Measurements from ENCODE around the gene CYB561.

Gene CYB561

GRCh38 chr17:63418540-63418939, 27.6 kb downstream of the CYB561 start:
- ChIA-PET CTCF (interaction anchor here (1.1 kb wide), 1 partner anchor 12 kb away, joined by 5 read pairs; no protein-coding TSS in a partner anchor), POLR2A (no interaction called here)
- DNase-seq (ENCODE audit: extremely low spot score) = no peak
- no peak for TF ChIP-seq BHLHE40 (IDR thresholded peaks at IDR 0.05; ENCODE audit: borderline replicate concordance)
- TF ChIP-seq NFRKB (IDR thresholded peaks at IDR 0.05) = no peak
- TF ChIP-seq ZNF384 (IDR thresholded peaks at IDR 0.05) = no peak
- TF ChIP-seq FOXM1 (IDR thresholded peaks at IDR 0.05; ENCODE audit: borderline replicate concordance) = no peak
- no peak for TF ChIP-seq PKNOX1 (IDR thresholded peaks at IDR 0.05)
- TF ChIP-seq SUZ12 (IDR thresholded peaks at IDR 0.05) = no peak
- TF ChIP-seq HDGF (IDR thresholded peaks at IDR 0.05; ENCODE audit: borderline replicate concordance) = no peak
- no peak for TF ChIP-seq LEF1 (IDR thresholded peaks at IDR 0.05; ENCODE audit: borderline replicate concordance)
- no peak for TF ChIP-seq SP1 (IDR thresholded peaks at IDR 0.05)
- TF ChIP-seq FOXA1 (IDR thresholded peaks at IDR 0.05) = no peak
- no peak for TF ChIP-seq TARDBP (IDR thresholded peaks at IDR 0.05)
- no peak for TF ChIP-seq L3MBTL2 (conservative IDR thresholded peaks at IDR 0.05)
- TF ChIP-seq ARNT (IDR thresholded peaks at IDR 0.05) = no peak
- no peak for TF ChIP-seq FOXK2 (IDR thresholded peaks at IDR 0.05)
- TF ChIP-seq ELF4 (IDR thresholded peaks at IDR 0.05) = no peak
- TF ChIP-seq CTBP1 (IDR thresholded peaks at IDR 0.05; ENCODE audit: borderline replicate concordance) = no peak

- ChIA-PET POLR2A (no interaction called here), CTCF (no interaction called here)
- DNase-seq (ENCODE audit: extremely low spot score) = no peak
- TF ChIP-seq ZNF384 (IDR thresholded peaks at IDR 0.05) (no peak), HDGF (IDR thresholded peaks at IDR 0.05; ENCODE audit: borderline replicate concordance) (no peak), FOXA1 (IDR thresholded peaks at IDR 0.05) (no peak), BHLHE40 (IDR thresholded peaks at IDR 0.05; ENCODE audit: borderline replicate concordance) (no peak), L3MBTL2 (conservative IDR thresholded peaks at IDR 0.05) (no peak), FOXK2 (IDR thresholded peaks at IDR 0.05) (no peak), ARNT (IDR thresholded peaks at IDR 0.05) (no peak), CTBP1 (IDR thresholded peaks at IDR 0.05; ENCODE audit: borderline replicate concordance) (no peak), NFRKB (IDR thresholded peaks at IDR 0.05) (no peak), LEF1 (IDR thresholded peaks at IDR 0.05; ENCODE audit: borderline replicate concordance) (no peak), TARDBP (IDR thresholded peaks at IDR 0.05) (no peak), PKNOX1 (IDR thresholded peaks at IDR 0.05) (no peak)
These were observed 31.9 kb downstream of the CYB561 start for GRCh38 chr17:63414222-63414621.

GRCh38 chr17:63413128-63413527, 33.0 kb downstream of the CYB561 start:
- TF ChIP-seq FOXK2 (IDR thresholded peaks at IDR 0.05) = no peak
- no peak for TF ChIP-seq SP1 (IDR thresholded peaks at IDR 0.05)
- no peak for TF ChIP-seq PKNOX1 (IDR thresholded peaks at IDR 0.05)
- no peak for TF ChIP-seq ZNF384 (IDR thresholded peaks at IDR 0.05)
- TF ChIP-seq NFRKB (IDR thresholded peaks at IDR 0.05) = no peak
- no peak for TF ChIP-seq ELF4 (IDR thresholded peaks at IDR 0.05)
- CTCF ChIA-PET = no interaction called here
- DNase-seq (ENCODE audit: extremely low spot score) = no peak
- POLR2A ChIA-PET = no interaction called here

- TF ChIP-seq FOXA1 (IDR thresholded peaks at IDR 0.05) (no peak), CTBP1 (IDR thresholded peaks at IDR 0.05; ENCODE audit: borderline replicate concordance) (no peak), L3MBTL2 (conservative IDR thresholded peaks at IDR 0.05) (no peak), ELF4 (IDR thresholded peaks at IDR 0.05) (no peak), ZNF384 (IDR thresholded peaks at IDR 0.05) (no peak), SUZ12 (IDR thresholded peaks at IDR 0.05) (no peak), FOXK2 (IDR thresholded peaks at IDR 0.05) (no peak), PKNOX1 (IDR thresholded peaks at IDR 0.05) (no peak), BHLHE40 (IDR thresholded peaks at IDR 0.05; ENCODE audit: borderline replicate concordance) (no peak)
- no peak for DNase-seq (ENCODE audit: extremely low spot score)
- ChIA-PET POLR2A (no interaction called here), CTCF (interaction anchor here (1.1 to 1.4 kb wide), 2 partner anchors 14 to 417 kb away, joined by 3 read pairs; no protein-coding TSS in a partner anchor)
These were observed 33.9 kb downstream of the CYB561 start for GRCh38 chr17:63412234-63412633.

GRCh38 chr17:63407741-63408330, 38.3 kb downstream of the CYB561 start:
- ChIA-PET CTCF (interaction anchor here (0.6 to 0.7 kb wide), 2 partner anchors 34 to 37 kb away, joined by 3 to 4 read pairs; no protein-coding TSS in a partner anchor), POLR2A (no interaction called here)
- no peak for TF ChIP-seq HDGF (IDR thresholded peaks at IDR 0.05; ENCODE audit: borderline replicate concordance)
- TF ChIP-seq FOXK2 (IDR thresholded peaks at IDR 0.05) = no peak
- no peak for TF ChIP-seq SP1 (IDR thresholded peaks at IDR 0.05)
- no peak for TF ChIP-seq SUZ12 (IDR thresholded peaks at IDR 0.05)
- TF ChIP-seq L3MBTL2 (conservative IDR thresholded peaks at IDR 0.05) = no peak
- no peak for TF ChIP-seq ARNT (IDR thresholded peaks at IDR 0.05)
- TF ChIP-seq ELF4 (IDR thresholded peaks at IDR 0.05) = no peak
- TF ChIP-seq NFRKB (IDR thresholded peaks at IDR 0.05) = no peak
- TF ChIP-seq CTBP1 (IDR thresholded peaks at IDR 0.05; ENCODE audit: borderline replicate concordance) = no peak
- no peak for TF ChIP-seq BHLHE40 (IDR thresholded peaks at IDR 0.05; ENCODE audit: borderline replicate concordance)
- no peak for TF ChIP-seq ZNF384 (IDR thresholded peaks at IDR 0.05)
- TF ChIP-seq LEF1 (IDR thresholded peaks at IDR 0.05; ENCODE audit: borderline replicate concordance) = no peak
- no peak for TF ChIP-seq TARDBP (IDR thresholded peaks at IDR 0.05)
- no peak for DNase-seq (ENCODE audit: extremely low spot score)

Measured in HEK293T (cell line).